Prostate gland (tissue), 2 donors: Measurements from ENCODE around the gene ITPRID2. TPM values are rescaled to one million over a fixed set of nuclear protein-coding genes. Genes with fewer than 3 reads are reported as not detected.

ENCODE experiments used
- DNase-seq: peaks from one replicate; pipeline ENCODE4 v3.0.0-alpha.2; 2019; ENCODE audit warnings: low spot score
- H3K27ac ChIP-seq, 2 donors: fragments of 200-600 bp; sonication (generic); 2 replicates each; pipeline ENCODE4 v1.5.1; 2017 to 2019
- H3K27me3 ChIP-seq: fragments of 200-600 bp; sonication (generic); replicated peaks from 2 replicates; pipeline ENCODE4 v1.5.1; 2019; ENCODE audit not compliant: insufficient read depth
- H3K36me3 ChIP-seq, 2 donors: fragments of 200-600 bp; sonication (generic); 1 replicate in 1 of 2; 2 replicates in 1 of 2; pipeline versions ENCODE4 v1.5.1 to v1.8.1; 2017 to 2019
- H3K4me1 ChIP-seq: fragments of 200-600 bp; sonication (generic); replicated peaks from 2 replicates; pipeline ENCODE4 v1.5.1; 2019
- H3K4me3 ChIP-seq, 2 donors: fragments of 200-600 bp; sonication (generic); 2 replicates each; pipeline ENCODE4 v1.5.1; 2017 to 2019
- H3K9me3 ChIP-seq: fragments of 200-600 bp; sonication (generic); 2 replicates; pipeline ENCODE4 v1.5.1; 2017
- POLR2A ChIP-seq: fragments of 450-650 bp; IDR thresholded peaks from one replicate; pipeline ENCODE4 v1.6.1; 2016; ENCODE audit warnings: antibody characterized with exemption, mild to moderate bottlenecking
- POLR2AphosphoS5 ChIP-seq: sonication (generic); formaldehyde crosslinking; IDR thresholded peaks from one replicate; pipeline ENCODE4 v1.6.1; 2017; ENCODE audit warnings: antibody characterized with exemption
- WGBS: methylation state at CpG from one replicate; pipeline ENCODE4 v1.1.5; 2018; 5-methylcytosine and 5-hydroxymethylcytosine counted together
- intact Hi-C: fragments of 100-400 bp; cut with DNase I; formaldehyde crosslinking; loops from one replicate; pipeline ENCODE4 v1.14.2; 2022
- total RNA-seq, 2 donors: library from RNA; depleted of rRNA; stranded (reverse); fragments of >200 nt; gene quantifications; one replicate each; pipeline ENCODE4 v1.1.0, GENCODE V29; 2016
- TF ChIP-seq, protein P1 (sequence below), 4 experiments: fragments of 200-600 bp in 2 of 4; fragments of 450-650 bp in 2 of 4; sonication (generic) in 2 of 4; IDR thresholded peaks; 1 replicate in 3 of 4; 2 replicates in 1 of 4; pipeline ENCODE4 v1.5.1; 2016 to 2019; ENCODE audit warnings: antibody characterized with exemption in 4 of 4, mild to moderate bottlenecking in 2 of 4, moderate library complexity in 2 of 4

The ITPRID2 gene
- total RNA-seq, 2 donors from 2014 or later = 78.9 to 159 TPM

DNA sequence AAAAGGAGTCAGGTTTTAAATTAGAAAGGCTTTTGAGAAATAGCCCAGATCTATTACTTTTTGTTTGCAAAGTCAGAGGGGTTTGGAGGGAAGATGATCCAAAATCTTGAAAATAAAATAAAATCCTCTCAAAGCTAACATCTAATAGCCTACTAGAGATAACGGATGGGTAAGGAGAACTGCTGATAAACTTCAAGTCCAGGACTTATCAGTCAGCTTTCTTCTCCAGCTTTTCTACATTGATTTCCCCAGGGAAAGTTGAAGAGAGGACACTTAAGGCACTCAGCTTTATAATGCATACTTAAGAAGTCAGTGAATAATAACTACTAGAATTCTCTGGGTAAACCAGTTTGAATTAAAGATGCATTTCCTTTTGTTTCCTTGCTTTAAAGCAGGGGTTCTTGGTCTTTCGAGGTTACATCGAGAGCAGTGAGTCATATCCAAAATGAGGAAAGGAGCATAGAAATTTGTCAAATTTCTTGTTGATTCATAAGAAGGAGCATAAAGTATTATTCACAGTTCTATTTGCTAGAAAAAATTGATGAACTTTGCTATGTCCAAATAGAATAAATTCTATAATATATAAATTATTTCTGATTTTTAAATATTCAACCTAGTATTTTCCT, 43.2 kb upstream of the ITPRID2 start:
- WGBS = 77% methylated on average over 3 of the region's 3 CpGs
- Histone ChIP-seq H3K4me1 (no peaks in the 10 kb centered on the region), H3K9me3 (no peaks in the 10 kb centered on the region), H3K4me3 (no peak overlapping the region), H3K36me3 (no peaks in the 10 kb centered on the region), H3K27ac (no peak overlapping the region), H3K27me3 (no peaks in the 10 kb centered on the region)
- intact Hi-C loops = no loop called here
- DNase-seq = no peak
- TF ChIP-seq, protein P1, sequence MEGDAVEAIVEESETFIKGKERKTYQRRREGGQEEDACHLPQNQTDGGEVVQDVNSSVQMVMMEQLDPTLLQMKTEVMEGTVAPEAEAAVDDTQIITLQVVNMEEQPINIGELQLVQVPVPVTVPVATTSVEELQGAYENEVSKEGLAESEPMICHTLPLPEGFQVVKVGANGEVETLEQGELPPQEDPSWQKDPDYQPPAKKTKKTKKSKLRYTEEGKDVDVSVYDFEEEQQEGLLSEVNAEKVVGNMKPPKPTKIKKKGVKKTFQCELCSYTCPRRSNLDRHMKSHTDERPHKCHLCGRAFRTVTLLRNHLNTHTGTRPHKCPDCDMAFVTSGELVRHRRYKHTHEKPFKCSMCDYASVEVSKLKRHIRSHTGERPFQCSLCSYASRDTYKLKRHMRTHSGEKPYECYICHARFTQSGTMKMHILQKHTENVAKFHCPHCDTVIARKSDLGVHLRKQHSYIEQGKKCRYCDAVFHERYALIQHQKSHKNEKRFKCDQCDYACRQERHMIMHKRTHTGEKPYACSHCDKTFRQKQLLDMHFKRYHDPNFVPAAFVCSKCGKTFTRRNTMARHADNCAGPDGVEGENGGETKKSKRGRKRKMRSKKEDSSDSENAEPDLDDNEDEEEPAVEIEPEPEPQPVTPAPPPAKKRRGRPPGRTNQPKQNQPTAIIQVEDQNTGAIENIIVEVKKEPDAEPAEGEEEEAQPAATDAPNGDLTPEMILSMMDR (IDR thresholded peaks at IDR 0.05) = no peak
- no peak for TF ChIP-seq POLR2AphosphoS5
- no peak for TF ChIP-seq POLR2A

DNA sequence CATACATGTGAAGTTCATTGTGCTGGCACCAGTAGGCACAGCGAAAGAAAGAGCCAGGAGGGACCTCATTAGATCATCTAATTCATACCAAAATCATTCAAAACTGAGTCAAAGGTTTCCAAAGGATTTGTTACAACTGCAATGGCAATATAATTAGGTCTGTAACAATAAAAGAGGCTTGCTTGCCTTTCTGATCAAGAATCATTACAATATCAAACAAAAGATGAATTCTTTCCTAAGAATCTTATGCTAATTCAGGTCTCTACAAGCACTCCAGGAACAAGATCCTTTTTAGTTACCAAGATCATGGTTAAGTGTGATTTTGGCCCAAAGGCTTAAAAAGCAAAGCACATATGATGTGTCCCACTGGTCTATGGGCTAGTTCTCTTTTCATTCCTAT, 41.9 kb upstream of the ITPRID2 start:
- Histone ChIP-seq H3K27me3 (no peaks in the 10 kb centered on the region), H3K9me3 (no peaks in the 10 kb centered on the region), H3K36me3 (no peaks in the 10 kb centered on the region), H3K4me1 (no peaks in the 10 kb centered on the region), H3K4me3 (no peak overlapping the region), H3K27ac (no peak overlapping the region)
- no peak for TF ChIP-seq POLR2A
- TF ChIP-seq, protein P1 (IDR thresholded peaks at IDR 0.05) = no peak
- no peak for TF ChIP-seq POLR2AphosphoS5
- 87% methylated on average over 1 of the region's 1 CpG for WGBS
- intact Hi-C loops = no loop called here
- no peak for DNase-seq

DNA sequence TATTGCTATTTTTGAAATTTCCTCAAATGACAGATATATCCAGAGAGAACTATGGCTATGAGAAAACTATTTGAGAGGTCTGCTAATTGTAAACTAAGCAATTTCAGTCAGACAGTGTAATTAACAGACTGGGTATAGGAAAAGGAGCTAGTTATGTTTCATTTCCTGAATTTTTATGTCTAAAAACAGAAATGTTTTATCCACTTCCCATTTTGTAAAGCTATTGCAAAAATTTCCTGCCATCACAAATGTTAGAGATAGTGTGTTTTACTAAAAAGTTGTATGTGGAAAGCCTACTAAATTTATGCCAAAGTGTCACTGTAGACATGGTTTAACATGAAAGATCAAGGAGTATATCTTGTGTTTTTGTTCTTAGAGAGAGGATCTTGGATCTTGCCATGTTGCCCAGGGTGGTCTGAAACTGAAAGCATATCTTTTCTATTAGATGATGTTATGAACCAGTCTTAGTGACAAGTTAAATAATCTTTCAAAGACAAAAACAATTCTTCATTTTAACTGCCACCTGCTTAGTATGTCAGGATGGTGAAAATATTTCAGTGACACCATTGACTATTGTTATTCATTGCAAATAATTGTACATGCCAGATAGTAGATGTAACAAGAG, 40.5 kb upstream of the ITPRID2 start:
- Histone ChIP-seq H3K27ac (no peak overlapping the region), H3K4me3 (no peak overlapping the region), H3K36me3 (no peaks in the 10 kb centered on the region), H3K27me3 (no peaks in the 10 kb centered on the region), H3K4me1 (no peaks in the 10 kb centered on the region), H3K9me3 (no peaks in the 10 kb centered on the region)
- no peak for DNase-seq
- no peak for TF ChIP-seq POLR2A
- intact Hi-C loops = no loop called here

DNA sequence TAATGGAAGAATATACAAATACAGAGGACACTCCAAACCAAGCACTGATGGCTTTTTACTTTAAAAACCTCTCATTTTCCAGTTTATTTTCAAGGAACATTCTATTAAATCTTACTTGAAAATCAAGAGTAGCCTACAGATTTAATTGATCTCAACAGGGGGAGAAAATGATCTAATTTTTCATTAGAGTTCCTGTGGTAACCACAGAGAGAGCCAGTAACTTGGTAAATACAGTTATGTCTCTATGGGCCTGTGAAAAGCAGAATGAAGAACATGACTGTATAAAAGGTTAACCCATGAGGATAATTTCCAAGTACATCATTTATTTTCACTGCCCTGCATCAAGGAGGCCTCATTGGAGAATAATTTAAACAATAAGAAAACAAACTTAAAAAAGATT, 39.8 kb upstream of the ITPRID2 start:
- no peak for TF ChIP-seq POLR2AphosphoS5
- Histone ChIP-seq H3K4me1 (no peaks in the 10 kb centered on the region), H3K27me3 (no peaks in the 10 kb centered on the region), H3K36me3 (no peaks in the 10 kb centered on the region), H3K4me3 (no peak overlapping the region), H3K27ac (no peak overlapping the region), H3K9me3 (no peaks in the 10 kb centered on the region)
- no peak for DNase-seq
- intact Hi-C loops = no loop called here

DNA sequence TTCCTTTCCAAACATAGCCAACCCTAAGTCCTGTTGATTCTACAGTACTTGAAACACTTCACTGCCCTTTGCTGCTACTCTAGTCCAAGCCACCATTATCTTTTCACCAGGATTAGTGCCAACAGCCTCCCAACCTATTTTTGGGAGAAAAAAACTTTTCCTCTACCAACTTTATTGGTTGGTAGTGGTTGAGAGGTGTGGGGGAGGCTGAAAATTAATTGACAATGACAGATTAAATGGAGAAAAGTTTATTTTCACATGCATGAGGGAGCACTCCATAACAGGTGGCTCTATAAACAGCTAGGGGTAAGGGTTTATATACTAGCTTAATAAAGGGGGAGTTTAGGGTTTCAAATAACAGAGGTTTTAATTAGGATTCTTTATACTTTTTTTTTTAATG, 37.8 kb upstream of the ITPRID2 start:
- Histone ChIP-seq H3K27ac (no peak overlapping the region), H3K4me3 (no peak overlapping the region), H3K36me3 (no peaks in the 10 kb centered on the region), H3K4me1 (no peaks in the 10 kb centered on the region), H3K27me3 (no peaks in the 10 kb centered on the region), H3K9me3 (no peaks in the 10 kb centered on the region)
- DNase-seq = no peak
- intact Hi-C loops = no loop called here
- TF ChIP-seq, protein P1 (IDR thresholded peaks at IDR 0.05) = no peak
- no peak for TF ChIP-seq POLR2A
- TF ChIP-seq POLR2AphosphoS5 = no peak

DNA sequence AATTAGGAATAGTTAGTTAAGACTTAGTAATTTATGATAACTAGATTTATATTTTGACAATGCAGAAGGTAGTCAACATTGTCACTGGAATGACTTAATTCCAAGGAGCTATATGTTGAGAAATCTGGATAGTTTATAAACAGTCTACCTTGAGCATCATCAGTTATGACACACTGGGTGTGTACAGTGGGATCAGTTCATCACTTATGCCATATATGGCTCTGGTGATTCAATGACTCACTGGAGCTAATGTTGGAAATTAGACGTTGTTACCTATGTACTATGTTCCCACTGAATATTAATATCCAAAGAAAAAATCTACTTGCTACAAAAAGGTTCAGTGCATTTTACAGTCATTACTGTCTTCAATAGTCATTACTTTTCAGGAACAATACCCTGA, 34.0 kb upstream of the ITPRID2 start:
- no peak overlapping the region for H3K27ac ChIP-seq
- WGBS = 93% methylated on average over 1 of the region's 1 CpG
- DNase-seq = no peak
- no peak for TF ChIP-seq POLR2A
- no peak for TF ChIP-seq POLR2AphosphoS5
- TF ChIP-seq, protein P1 (IDR thresholded peaks at IDR 0.05) = no peak
- H3K36me3 ChIP-seq = no peaks in the 10 kb centered on the region
- no peaks in the 10 kb centered on the region for H3K9me3 ChIP-seq
- no peaks in the 10 kb centered on the region for H3K4me1 ChIP-seq
- H3K4me3 ChIP-seq = no peak overlapping the region
- intact Hi-C loops = no loop called here
- H3K27me3 ChIP-seq = no peaks in the 10 kb centered on the region
